Measurements from ENCODE around the gene BCAP29.
"Not testable (repeated sequence)": the region's sequence is repeated elsewhere in the genome, so short reads cannot be mapped to it uniquely, and the experiment has no call there.

Gene BCAP29

GRCh38 chr7:107627002-107627401 is 47.0 kb downstream of the BCAP29 start:
- no peak for DNase-seq (ENCODE audit: low spot score)

DNA sequence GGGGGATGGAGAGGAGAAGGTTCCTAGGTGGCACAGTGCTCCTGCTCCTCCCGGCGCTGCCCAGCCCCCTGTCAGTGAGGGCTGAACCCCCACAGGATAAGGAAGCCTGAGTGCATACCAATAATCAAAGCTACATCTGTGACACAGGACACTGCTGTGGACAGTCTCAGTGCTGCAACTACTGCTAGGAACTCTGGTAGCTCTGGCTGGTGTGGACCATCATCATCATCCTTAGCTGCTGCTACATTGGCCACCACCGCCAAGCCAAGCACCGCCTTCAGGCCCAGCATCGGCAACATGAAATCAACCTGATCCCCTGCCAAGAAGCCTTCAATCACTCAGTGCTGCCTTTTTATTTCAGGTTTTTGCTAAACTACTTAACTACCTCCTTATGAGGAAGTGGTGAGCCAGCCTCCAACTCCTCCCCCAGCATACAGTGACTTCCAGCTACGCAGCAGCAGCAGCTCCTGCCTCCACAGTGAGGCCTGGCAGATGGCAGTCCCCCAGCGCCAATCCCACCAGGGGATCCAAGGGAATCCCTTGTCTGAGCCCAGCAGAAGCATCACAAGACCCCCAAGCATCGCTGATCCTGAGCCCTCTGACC is 48.5 kb downstream of the BCAP29 start:
- DNase-seq (ENCODE audit: low spot score), result no peak

DNA sequence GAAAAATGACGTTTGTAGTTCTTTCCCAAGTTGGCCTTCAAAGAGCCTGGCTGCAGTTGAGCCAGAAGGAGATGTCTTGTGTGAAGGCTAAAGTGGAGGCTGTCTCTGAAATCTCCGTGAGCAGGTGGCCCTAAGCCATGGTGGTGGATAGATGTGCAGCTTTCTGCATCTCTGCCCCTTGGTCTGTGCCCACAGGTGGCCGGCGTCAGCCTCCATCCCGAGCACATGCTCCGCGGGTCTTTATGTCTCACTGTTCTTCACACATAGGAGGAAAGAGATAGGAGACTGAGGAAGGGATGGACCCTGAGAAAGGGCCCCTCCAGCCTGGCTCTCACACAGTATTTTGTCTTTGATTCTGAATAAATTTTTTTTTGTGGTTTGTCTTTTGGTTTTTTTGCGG is 50.3 kb downstream of the BCAP29 start:
- DNase-seq (ENCODE audit: low spot score), result no peak

DNA sequence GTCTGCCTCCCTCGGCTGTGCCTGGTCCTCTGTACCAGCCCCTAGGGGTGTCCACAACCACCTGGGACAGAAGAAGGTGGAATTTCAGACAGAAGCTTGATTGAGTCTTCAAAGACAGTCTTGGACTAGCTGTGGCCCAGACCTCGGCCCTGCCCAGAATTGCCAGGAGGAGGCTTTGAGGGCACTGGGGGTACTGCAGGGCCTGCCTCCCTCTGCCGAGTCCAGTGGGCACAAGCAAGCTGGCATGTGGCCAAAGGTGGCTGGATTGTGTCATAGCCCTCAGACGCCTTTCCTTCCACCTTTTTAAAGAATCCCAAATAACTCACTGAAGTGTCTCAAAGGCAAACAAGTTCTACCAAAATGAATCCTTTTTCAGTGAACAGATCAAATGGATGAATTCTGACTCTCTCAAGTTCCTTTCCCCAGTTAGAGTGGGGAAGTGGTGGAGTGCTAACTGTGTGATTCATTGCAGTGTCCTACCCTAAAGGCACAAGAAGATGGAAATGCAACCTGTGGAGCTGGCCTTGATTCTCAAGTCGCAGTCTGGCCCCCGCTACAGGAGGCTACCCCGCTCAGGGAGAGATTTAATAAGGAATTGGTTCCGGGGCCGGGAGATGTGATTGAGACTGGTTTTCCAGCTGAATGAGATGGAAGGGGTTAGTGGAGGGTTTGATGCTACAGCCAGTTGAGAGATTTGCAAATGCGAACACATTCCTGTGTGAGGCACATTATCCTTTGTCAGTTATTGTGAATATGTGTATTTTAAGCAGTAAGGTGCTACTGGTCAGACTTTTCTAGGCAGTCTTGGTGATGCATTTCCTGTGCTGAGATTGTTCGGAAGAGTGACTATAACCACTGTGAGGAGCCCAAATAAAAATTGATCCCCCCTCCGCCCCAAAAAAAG is 51.8 kb downstream of the BCAP29 start:
- no peak for DNase-seq (ENCODE audit: low spot score)

DNA sequence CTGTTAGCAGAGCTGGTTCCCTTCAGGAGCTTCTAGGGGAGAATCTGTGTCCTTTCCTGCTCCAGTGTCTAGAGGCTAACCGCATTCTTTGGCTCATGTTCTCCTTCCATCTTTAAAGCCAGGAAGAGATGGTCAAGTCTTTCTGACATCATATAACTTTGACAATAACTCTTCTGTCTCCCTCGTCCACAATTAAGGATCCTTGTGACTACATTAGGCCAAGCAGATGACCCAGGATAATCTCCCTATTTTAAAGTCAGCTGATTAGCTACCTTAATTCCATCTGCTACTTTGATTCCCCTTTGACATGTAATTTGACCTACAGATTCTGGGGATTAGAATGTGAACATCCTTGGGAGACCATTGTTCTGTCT is 52.4 kb downstream of the BCAP29 start:
- DNase-seq (ENCODE audit: low spot score), result no peak

GRCh38 chr7:107638594-107638993 is 58.5 kb downstream of the BCAP29 start:
- no peak for DNase-seq (ENCODE audit: low spot score)

GRCh38 chr7:107639070-107639469 is 59.0 kb downstream of the BCAP29 start:
- not testable (repeated sequence) for DNase-seq (ENCODE audit: low spot score)

DNA sequence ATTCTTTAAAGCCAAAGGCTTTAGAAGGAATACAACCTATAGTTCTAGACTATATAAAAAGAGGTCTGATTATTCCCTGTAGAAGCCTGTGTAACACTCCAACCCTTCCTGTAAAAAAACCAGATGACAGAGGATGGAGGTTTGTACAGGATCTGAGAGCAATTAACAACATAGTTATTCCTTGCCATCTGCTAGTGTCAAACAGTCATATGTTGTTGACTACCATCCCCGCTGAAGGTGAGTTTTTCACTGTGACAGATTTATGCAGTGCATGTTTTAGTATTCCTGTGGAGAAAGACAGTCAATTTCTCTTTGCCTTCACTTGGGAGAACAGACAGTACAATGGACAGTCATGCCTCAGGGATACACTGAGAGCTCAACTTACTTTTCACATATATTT is 61.6 kb downstream of the BCAP29 start:
- no peak for DNase-seq (ENCODE audit: low spot score)

GRCh38 chr7:107642501-107642900 is 62.5 kb downstream of the BCAP29 start:
- no peak for DNase-seq (ENCODE audit: low spot score)

DNA sequence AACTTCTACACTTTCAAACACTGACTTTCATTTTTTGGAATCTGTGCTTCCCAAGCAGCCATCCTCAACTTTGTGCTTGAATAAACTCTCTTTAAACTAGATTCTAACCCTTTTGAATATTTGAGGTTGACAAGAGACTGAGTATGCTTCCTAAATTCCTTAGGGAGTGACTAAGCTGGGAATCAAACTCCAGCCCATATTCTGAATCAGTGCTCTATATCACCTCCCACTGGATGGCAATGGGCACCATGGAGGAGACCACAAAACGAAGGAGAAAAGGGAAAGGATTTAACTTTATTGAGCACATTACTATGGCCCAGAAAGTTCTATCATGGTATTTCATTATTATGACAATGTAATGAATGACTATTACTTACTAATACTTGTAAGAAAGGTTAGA is 63.4 kb downstream of the BCAP29 start:
- DNase-seq (ENCODE audit: low spot score), result no peak

DNA sequence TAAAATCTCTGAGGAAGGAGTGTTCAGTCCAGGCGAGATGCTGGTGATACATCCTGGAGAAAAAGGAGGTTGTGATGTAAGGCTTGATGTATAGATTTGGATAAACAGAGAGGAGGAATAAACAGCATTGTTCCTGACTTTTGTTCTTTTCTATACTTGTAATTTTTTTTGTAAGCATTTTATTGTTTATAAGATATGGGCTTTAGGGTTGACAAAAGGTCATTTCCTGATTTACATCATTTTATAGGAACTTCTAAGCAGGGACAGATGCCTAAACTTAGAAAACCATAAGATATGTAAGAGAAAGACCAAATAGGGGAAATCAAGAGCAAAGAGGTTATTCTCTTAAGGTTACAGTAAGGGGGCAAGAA is 63.9 kb downstream of the BCAP29 start:
- DNase-seq (ENCODE audit: low spot score), result no peak

DNA sequence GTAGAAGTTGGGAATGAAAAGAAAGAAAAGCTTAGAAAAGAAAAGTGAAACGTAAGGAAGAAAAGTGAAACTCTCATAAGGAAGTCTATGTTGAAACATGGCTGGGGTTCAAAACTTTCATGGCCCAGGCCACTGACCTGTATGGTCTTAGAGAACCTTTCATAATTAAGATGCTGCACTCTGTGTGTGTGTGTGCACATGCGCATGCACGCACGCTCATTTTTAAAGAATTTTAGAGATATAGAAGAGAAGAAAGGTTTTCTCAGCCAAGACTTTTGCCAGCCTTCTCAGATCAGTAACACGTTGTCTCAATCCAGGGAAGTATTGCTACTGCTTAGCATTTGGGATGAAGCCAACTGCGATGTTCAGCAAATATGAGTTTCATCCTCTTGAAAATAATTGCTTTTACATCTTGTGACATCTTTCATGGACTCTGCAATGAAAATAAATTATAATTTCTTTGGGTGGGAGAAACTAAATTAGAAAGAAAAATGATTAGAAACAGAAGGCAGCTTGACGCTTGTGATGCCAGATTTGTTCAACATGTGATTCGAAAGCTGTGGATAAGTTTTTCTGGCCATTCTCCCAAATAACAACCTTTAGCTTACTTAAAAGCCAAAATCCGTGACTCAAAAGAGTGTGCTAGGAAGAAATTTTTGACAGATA is 64.4 kb downstream of the BCAP29 start:
- DNase-seq (ENCODE audit: low spot score), result no peak

- no peak for DNase-seq (ENCODE audit: low spot score)
Measured at GRCh38 chr7:107652642-107653041, 72.6 kb downstream of the BCAP29 start.

DNA sequence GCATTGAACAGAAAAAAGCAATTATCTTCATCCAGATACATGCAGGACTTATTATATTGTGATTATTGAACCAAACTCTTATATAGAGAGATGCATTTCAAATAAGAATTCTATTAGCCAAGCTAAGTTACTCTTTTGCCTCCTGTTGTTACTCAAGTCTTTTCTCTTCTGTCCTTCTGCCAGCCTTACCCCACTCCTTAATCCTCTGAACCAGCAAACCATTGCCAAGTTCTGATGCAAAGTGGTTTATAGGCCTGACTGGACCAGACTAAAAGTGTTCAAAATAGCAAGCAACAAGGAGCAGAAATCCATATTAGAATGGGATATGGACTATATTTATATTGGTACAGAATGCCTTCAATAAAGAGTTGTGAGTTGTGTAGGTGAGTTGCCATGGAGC is 78.4 kb downstream of the BCAP29 start:
- no peak for DNase-seq (ENCODE audit: low spot score)

GRCh38 chr7:107659666-107660065 is 79.6 kb downstream of the BCAP29 start:
- no peak for DNase-seq (ENCODE audit: low spot score)

- peak; percentile 12 for DNase-seq (ENCODE audit: low spot score)
Measured at GRCh38 chr7:107660381-107661080, 80.5 kb downstream of the BCAP29 start, which contains the start of gene SLC26A4. SLC26A4 (plus strand) TSS chr7:107660828; CDS start chr7:107661642, 814 bp downstream.

GRCh38 chr7:107661081-107661864 is 81.2 kb downstream of the BCAP29 start:
- peak; percentile 67 for DNase-seq (ENCODE audit: low spot score)

DNA sequence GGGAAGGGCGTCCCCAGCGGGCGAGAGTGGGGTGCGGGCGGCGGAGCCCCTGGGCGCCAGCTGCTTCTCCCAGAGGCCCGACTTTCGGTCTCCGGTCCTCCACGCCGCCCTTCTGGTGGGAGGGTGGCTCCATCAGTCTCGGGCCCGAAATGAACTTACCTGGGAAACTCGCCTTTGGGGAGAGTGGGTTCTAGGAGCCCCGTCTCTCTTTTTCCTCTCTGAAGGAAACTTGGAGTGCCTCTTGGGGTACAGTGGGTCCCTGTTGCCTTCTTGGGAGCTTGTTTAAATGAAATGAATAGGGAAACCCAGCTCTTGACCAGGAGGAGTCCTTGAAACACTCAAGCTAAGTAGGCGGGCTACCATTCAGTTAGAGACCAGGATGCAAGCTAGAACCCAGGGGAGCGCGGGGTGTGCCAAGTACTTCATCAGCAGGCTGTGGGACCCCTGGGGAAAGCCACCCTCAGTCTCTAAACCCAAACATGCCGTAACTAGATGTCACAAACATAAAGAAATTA is 81.9 kb downstream of the BCAP29 start:
- DNase-seq (ENCODE audit: low spot score), result peak; percentile 17

DNA sequence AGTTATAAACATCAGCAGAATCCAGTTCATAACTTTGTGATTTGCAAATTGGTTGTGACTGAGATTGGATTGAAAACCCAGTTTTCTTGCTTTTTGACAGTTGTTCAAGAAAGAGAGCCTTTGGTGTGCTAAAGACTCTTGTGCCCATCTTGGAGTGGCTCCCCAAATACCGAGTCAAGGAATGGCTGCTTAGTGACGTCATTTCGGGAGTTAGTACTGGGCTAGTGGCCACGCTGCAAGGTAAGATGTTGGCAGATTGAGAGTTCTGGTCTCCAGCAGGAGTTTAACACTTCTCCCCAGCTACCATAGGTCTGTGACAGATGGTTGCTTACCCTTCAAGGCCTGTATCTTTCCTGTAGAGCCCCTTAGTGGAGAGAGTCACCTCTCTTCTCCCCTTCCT is 83.2 kb downstream of the BCAP29 start:
- DNase-seq (ENCODE audit: low spot score), result no peak

DNA sequence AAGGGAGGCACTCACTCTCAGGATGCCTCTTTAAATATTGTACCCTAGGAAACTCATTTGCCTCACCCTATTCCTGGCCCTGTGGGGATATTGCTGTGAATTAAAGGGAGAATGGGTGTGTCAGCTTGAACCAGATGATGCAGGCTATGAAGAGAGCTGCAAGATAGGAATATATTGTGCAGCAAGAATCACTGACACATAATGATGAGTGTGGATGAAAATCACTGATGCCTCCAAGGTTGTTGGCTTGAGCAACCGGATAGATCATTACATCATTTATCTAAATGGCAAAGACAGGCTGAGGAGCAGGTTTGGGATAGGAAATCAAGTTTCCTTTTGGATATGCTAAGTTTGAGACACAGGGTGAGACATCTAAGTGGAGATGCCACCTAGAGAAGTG is 86.7 kb downstream of the BCAP29 start:
- no peak for DNase-seq (ENCODE audit: low spot score)

- no peak for DNase-seq (ENCODE audit: low spot score)
Measured at GRCh38 chr7:107667341-107667740, 87.3 kb downstream of the BCAP29 start.
